HEK293 (cell line): ENCODE measurements around the gene CERS5.

ENCODE experiments used
- CTCF ChIA-PET: fragments of 350-600 bp; formaldehyde crosslinking; extraction: SDS; loops from one replicate; lab custom pipeline; 2021; ENCODE audit warnings: antibody characterized with exemption; lab: Yijun Ruan, JAX
- POLR2A ChIA-PET: fragments of 300-600 bp; formaldehyde crosslinking; extraction: SDS; loops from one replicate; lab custom pipeline; 2020; ENCODE audit warnings: antibody characterized with exemption, inconsistent platforms; lab: Yijun Ruan, JAX
- H3K27ac ChIP-seq: fragments of 200-500 bp; sonication (Bioruptor generic); 2 replicates; pipeline ENCODE4 v1.5.1; 2014; ENCODE audit warnings: low read depth, low read length, control low read depth, inconsistent platforms; ENCODE audit errors: extremely low read depth
- H3K36me3 ChIP-seq, 2 experiments: fragments of 200-500 bp in 1 of 2; sonication (Bioruptor generic) in 1 of 2; 1 replicate in 1 of 2; 2 replicates in 1 of 2; pipeline ENCODE4 v1.5.1; 2014 to 2017; ENCODE audit warnings: inconsistent platforms in 2 of 2, low read length in 2 of 2; ENCODE audit not compliant: control insufficient read depth in 2 of 2, insufficient read depth in 1 of 2
- H3K4me1 ChIP-seq: fragments of 200-500 bp; sonication (Bioruptor generic); 2 replicates; pipeline ENCODE4 v1.5.1; 2014; ENCODE audit warnings: mild to moderate bottlenecking, low read length, inconsistent platforms; ENCODE audit not compliant: control insufficient read depth, insufficient read depth
- H3K4me3 ChIP-seq: 2 replicates; pipeline ENCODE4 v1.5.1; 2011; ENCODE audit warnings: low read depth, mild to moderate bottlenecking, control low read depth, low read length, moderate library complexity
- H3K9me3 ChIP-seq: fragments of 200-500 bp; sonication (Bioruptor generic); 2 replicates; pipeline ENCODE4 v1.5.1; 2014; ENCODE audit warnings: low read depth, low read length, inconsistent platforms; ENCODE audit not compliant: control insufficient read depth, insufficient read depth
- KLF1 ChIP-seq: fragments of 450-650 bp; formaldehyde crosslinking; IDR thresholded peaks from 2 replicates; pipeline ENCODE4 v1.5.1; 2016; ENCODE audit warnings: missing biosample characterization, missing genetic modification characterization
- KLF8 ChIP-seq: fragments of 450-650 bp; formaldehyde crosslinking; IDR thresholded peaks from 2 replicates; pipeline ENCODE4 v1.5.1; 2016; ENCODE audit warnings: missing biosample characterization, missing genetic modification characterization
- OVOL3 ChIP-seq: fragments of 450-650 bp; formaldehyde crosslinking; IDR thresholded peaks from 2 replicates; pipeline ENCODE4 v1.5.1; 2016; ENCODE audit warnings: missing biosample characterization, missing genetic modification characterization
- PBX3 ChIP-seq: sonication (generic); formaldehyde crosslinking; IDR thresholded peaks from 2 replicates; pipeline ENCODE4 v1.8.1; 2022; ENCODE audit warnings: mild to moderate bottlenecking, moderate library complexity, missing genetic modification reagents
- PRDM1 ChIP-seq: fragments of 450-650 bp; formaldehyde crosslinking; IDR thresholded peaks from 2 replicates; pipeline ENCODE4; 2016; ENCODE audit warnings: missing biosample characterization, missing genetic modification characterization
- PRDM10 ChIP-seq: fragments of 450-650 bp; formaldehyde crosslinking; IDR thresholded peaks from 2 replicates; pipeline ENCODE4 v1.5.1; 2016; ENCODE audit warnings: missing biosample characterization, missing genetic modification characterization
- PRDM6 ChIP-seq: fragments of 450-650 bp; formaldehyde crosslinking; IDR thresholded peaks from 2 replicates; pipeline ENCODE4 v1.5.1; 2017; ENCODE audit warnings: missing biosample characterization, missing genetic modification characterization
- SP7 ChIP-seq: fragments of 450-650 bp; formaldehyde crosslinking; IDR thresholded peaks from 2 replicates; pipeline ENCODE4 v1.5.1; 2016; ENCODE audit warnings: missing biosample characterization, missing genetic modification characterization
- TCF7L2 ChIP-seq: IDR thresholded peaks from 2 replicates; pipeline ENCODE4 v1.6.1; 2011; ENCODE audit warnings: low read depth, mild to moderate bottlenecking, inconsistent platforms, low read length, moderate library complexity, borderline replicate concordance
- ZFHX2 ChIP-seq: fragments of 450-650 bp; formaldehyde crosslinking; conservative IDR thresholded peaks from 2 replicates; pipeline ENCODE4 v1.5.1; 2016; ENCODE audit warnings: missing biosample characterization, missing genetic modification characterization
- ZNF138 ChIP-seq: fragments of 450-650 bp; formaldehyde crosslinking; IDR thresholded peaks from 2 replicates; pipeline ENCODE4 v1.5.1; 2016; ENCODE audit warnings: missing biosample characterization, missing genetic modification characterization, borderline replicate concordance
- ZNF16 ChIP-seq: fragments of 450-650 bp; formaldehyde crosslinking; IDR thresholded peaks from 2 replicates; pipeline ENCODE4 v1.5.1; 2016; ENCODE audit warnings: low read depth, missing biosample characterization, missing genetic modification characterization
- ZNF266 ChIP-seq: fragments of 450-650 bp; formaldehyde crosslinking; IDR thresholded peaks from 2 replicates; pipeline ENCODE4 v1.5.1; 2016; ENCODE audit warnings: missing biosample characterization, missing genetic modification characterization, low read depth
- ZNF280D ChIP-seq: fragments of 450-650 bp; formaldehyde crosslinking; IDR thresholded peaks from 2 replicates; pipeline ENCODE4 v1.5.1; 2016; ENCODE audit warnings: missing biosample characterization, missing genetic modification characterization
- ZNF324 ChIP-seq: fragments of 450-650 bp; formaldehyde crosslinking; IDR thresholded peaks from 2 replicates; pipeline ENCODE4 v1.5.1; 2016; ENCODE audit warnings: missing biosample characterization, missing genetic modification characterization
- ZNF341 ChIP-seq: fragments of 450-650 bp; formaldehyde crosslinking; IDR thresholded peaks from 2 replicates; pipeline ENCODE4; 2016; ENCODE audit warnings: low read depth, missing biosample characterization, missing genetic modification characterization
- ZNF350 ChIP-seq: fragments of 450-650 bp; formaldehyde crosslinking; IDR thresholded peaks from 2 replicates; pipeline ENCODE4 v1.5.0; 2017; ENCODE audit warnings: missing biosample characterization, mild to moderate bottlenecking, missing genetic modification characterization
- ZNF366 ChIP-seq: fragments of 450-650 bp; formaldehyde crosslinking; conservative IDR thresholded peaks from 2 replicates; pipeline ENCODE4 v1.5.1; 2016; ENCODE audit warnings: missing biosample characterization, missing genetic modification characterization
- ZNF48 ChIP-seq: fragments of 450-650 bp; formaldehyde crosslinking; IDR thresholded peaks from 2 replicates; pipeline ENCODE4 v1.5.1; 2016; ENCODE audit warnings: missing biosample characterization, missing genetic modification characterization
- ZNF513 ChIP-seq: fragments of 450-650 bp; IDR thresholded peaks from 2 replicates; pipeline ENCODE4 v1.5.1; 2018; ENCODE audit warnings: missing biosample characterization, missing genetic modification characterization
- ZNF555 ChIP-seq: fragments of 450-650 bp; formaldehyde crosslinking; conservative IDR thresholded peaks from 2 replicates; pipeline ENCODE4 v1.5.1; 2017; ENCODE audit warnings: missing biosample characterization, mild to moderate bottlenecking, missing genetic modification characterization, inconsistent platforms
- ZNF600 ChIP-seq: fragments of 450-650 bp; formaldehyde crosslinking; IDR thresholded peaks from 2 replicates; pipeline ENCODE4 v1.5.1; 2016; ENCODE audit warnings: missing biosample characterization, missing genetic modification characterization
- ZNF664 ChIP-seq: fragments of 450-650 bp; formaldehyde crosslinking; IDR thresholded peaks from 2 replicates; pipeline ENCODE4 v1.5.1; 2016; ENCODE audit warnings: missing biosample characterization, missing genetic modification characterization
- ZNF677 ChIP-seq: fragments of 450-650 bp; IDR thresholded peaks from 2 replicates; pipeline ENCODE4 v1.5.0; 2018; ENCODE audit warnings: missing biosample characterization, mild to moderate bottlenecking, missing genetic modification characterization, moderate library complexity
- ZNF768 ChIP-seq: fragments of 450-650 bp; formaldehyde crosslinking; IDR thresholded peaks from 2 replicates; pipeline ENCODE4 v1.5.1; 2018; ENCODE audit warnings: missing biosample characterization, mild to moderate bottlenecking, missing genetic modification characterization

The CERS5 gene

GRCh38 chr12:50151047-50151687 lies 16.0 kb downstream of the CERS5 start:
- ChIA-PET CTCF (interaction anchor here (0.6 to 1.2 kb wide), 2 partner anchors 9 to 50 kb away, joined by 3 read pairs; no protein-coding TSS in a partner anchor), POLR2A (no interaction called here)
- H3K9me3 ChIP-seq, result no peaks in the 10 kb centered on the region
- no peaks in the 10 kb centered on the region for H3K4me1 ChIP-seq
- H3K27ac ChIP-seq, result no peak overlapping the region
- no peak overlapping the region for H3K4me3 ChIP-seq
- TF ChIP-seq ZNF555 (tag by site-specific recombination) (0 out of 2 replicates have a peak, but pooled peaks have one; percentile 13), PRDM6 (tag by site-specific recombination) (peak; percentile 51; the same call in 1 of the 2 replicates), PRDM1 (tag by site-specific recombination) (0 out of 2 replicates have a peak, but pooled peaks have one; percentile 22), ZNF350 (tag by site-specific recombination) (no peak), ZNF664 (0 out of 2 replicates have a peak, but pooled peaks have one; percentile 11), ZNF16 (no peak), ZNF366 (peak; percentile 23; the same call in 1 of the 2 replicates), PBX3 (no peak), ZNF677 (peak; percentile 76), ZNF600 (tag by site-specific recombination) (no peak), ZNF48 (tag by site-specific recombination) (no peak), ZFHX2 (tag by site-specific recombination) (peak; percentile 16; the same call in 1 of the 2 replicates), PRDM10 (no peak), TCF7L2 (no peak), ZNF341 (tag by site-specific recombination) (no peak), KLF8 (no peak)
- peaks cover 3 to 6% of the 10 kb centered on the region in 2 experiments; a peak in 2 of 3 replicates for H3K36me3 ChIP-seq

- TF ChIP-seq ZNF513 (tag by site-specific recombination), result no peak
- TF ChIP-seq ZNF768 (tag by site-specific recombination), result no peak
- TF ChIP-seq ZNF266 (tag by site-specific recombination), result no peak
- no peak for TF ChIP-seq ZNF280D (tag by site-specific recombination)
- no peak for TF ChIP-seq ZNF138
- TF ChIP-seq SP7, result no peak
- no peak for TF ChIP-seq ZNF324
- TF ChIP-seq KLF1, result no peak
- no peak for TF ChIP-seq OVOL3 (tag by site-specific recombination)
- TF ChIP-seq, all 188 proteins: peak for 0
These were observed 17.9 kb downstream of the CERS5 start for GRCh38 chr12:50149311-50149710.

More at GRCh38 chr12:50149311-50149710, 17.9 kb downstream of the CERS5 start:
- H3K36me3 ChIP-seq, result peaks cover 3 to 6% of the 10 kb centered on the region in 2 experiments; a peak in 2 of 3 replicates
- H3K4me1 ChIP-seq, result peaks cover 6% of the 10 kb centered on the region
- POLR2A ChIA-PET, result interaction anchor here (0.6 to 1.2 kb wide), 2 partner anchors 17 to 37 kb away, joined by 3 read pairs; partner anchors contain the start of gene COX14
- H3K27ac ChIP-seq, result no peak overlapping the region
- H3K4me3 ChIP-seq, result no peak overlapping the region
- no peaks in the 10 kb centered on the region for H3K9me3 ChIP-seq
- CTCF ChIA-PET, result interaction anchor here (0.6 to 1.2 kb wide), 2 partner anchors 38 to 64 kb away, joined by 3 read pairs; partner anchors contain the start of genes COX14 and SMARCD1
